ENCODE data around the gene GON7. TPM values are rescaled to one million over a fixed set of nuclear protein-coding genes. Genes with fewer than 3 reads are reported as not detected.

The GON7 gene
- total RNA-seq, 1 donor from 2014 or later = 7.4 TPM

DNA sequence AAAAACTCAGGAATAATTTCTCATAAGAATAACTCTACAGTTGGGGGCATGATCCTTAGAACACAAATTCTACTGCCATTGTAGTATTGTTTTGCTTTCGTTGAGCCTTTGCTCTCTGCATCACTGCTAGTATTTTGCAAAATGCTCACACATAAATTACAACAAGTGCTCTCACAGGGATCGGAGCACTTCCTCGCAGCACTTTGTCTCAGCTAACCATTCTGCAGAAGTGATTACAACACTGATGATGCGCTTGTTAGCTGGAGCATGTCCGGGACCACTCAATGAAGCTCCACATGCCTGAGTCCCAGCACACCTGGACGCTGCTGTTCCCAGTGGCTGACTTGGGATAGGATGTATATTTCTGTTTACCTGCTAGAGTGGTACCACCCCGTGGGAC, 53.7 kb downstream of the GON7 start:
- intact Hi-C loops (cut with DNase I) = no loop called here
- no peak overlapping the region for H3K4me3 ChIP-seq
- H3K27me3 ChIP-seq = no peaks in the 10 kb centered on the region
- no peaks in the 10 kb centered on the region for H3K36me3 ChIP-seq
- DNase-seq (ENCODE audit: extremely low spot score in 2 of 2) = no peak
- TF ChIP-seq, protein P1, sequence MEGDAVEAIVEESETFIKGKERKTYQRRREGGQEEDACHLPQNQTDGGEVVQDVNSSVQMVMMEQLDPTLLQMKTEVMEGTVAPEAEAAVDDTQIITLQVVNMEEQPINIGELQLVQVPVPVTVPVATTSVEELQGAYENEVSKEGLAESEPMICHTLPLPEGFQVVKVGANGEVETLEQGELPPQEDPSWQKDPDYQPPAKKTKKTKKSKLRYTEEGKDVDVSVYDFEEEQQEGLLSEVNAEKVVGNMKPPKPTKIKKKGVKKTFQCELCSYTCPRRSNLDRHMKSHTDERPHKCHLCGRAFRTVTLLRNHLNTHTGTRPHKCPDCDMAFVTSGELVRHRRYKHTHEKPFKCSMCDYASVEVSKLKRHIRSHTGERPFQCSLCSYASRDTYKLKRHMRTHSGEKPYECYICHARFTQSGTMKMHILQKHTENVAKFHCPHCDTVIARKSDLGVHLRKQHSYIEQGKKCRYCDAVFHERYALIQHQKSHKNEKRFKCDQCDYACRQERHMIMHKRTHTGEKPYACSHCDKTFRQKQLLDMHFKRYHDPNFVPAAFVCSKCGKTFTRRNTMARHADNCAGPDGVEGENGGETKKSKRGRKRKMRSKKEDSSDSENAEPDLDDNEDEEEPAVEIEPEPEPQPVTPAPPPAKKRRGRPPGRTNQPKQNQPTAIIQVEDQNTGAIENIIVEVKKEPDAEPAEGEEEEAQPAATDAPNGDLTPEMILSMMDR (IDR thresholded peaks at IDR 0.05) = no peak
- TF ChIP-seq POLR2A (IDR thresholded peaks at IDR 0.05) (no peak), POLR2AphosphoS5 (IDR thresholded peaks at IDR 0.05; ENCODE audit: insufficient read depth in 1 of 2, low read depth in 1 of 2) (no peak)
- H3K27ac ChIP-seq = no peak overlapping the region
- peaks cover 10% of the 10 kb centered on the region for H3K4me1 ChIP-seq
- H3K9me3 ChIP-seq = no peaks in the 10 kb centered on the region

Other genes with a start within 250 kb of the GON7 start
- gene ITPK1, start 91.1 kb downstream of the GON7 start, total RNA-seq = 49.6 TPM
- 24.1 TPM for gene MOAP1, start 22.2 kb downstream of the GON7 start, total RNA-seq
- 6.4 TPM for gene LYSET, start 21.7 kb downstream of the GON7 start, total RNA-seq
- gene UBR7, start 191 bp upstream of the GON7 start, total RNA-seq = 34.4 TPM
- 28.5 TPM for gene BTBD7, start 126.0 kb upstream of the GON7 start, total RNA-seq
- gene COX8C, start 140.1 kb upstream of the GON7 start, total RNA-seq = not detected
- 0.49 TPM for gene UNC79, start 223.9 kb upstream of the GON7 start, total RNA-seq

Measured in vagina (tissue), 2 donors.